ENCODE data around the gene UST.

UST gene

GRCh38 chr6:149049230-149049629 is 302.4 kb downstream of the UST start:
- DNase-seq, result peak; percentile 62

DNA sequence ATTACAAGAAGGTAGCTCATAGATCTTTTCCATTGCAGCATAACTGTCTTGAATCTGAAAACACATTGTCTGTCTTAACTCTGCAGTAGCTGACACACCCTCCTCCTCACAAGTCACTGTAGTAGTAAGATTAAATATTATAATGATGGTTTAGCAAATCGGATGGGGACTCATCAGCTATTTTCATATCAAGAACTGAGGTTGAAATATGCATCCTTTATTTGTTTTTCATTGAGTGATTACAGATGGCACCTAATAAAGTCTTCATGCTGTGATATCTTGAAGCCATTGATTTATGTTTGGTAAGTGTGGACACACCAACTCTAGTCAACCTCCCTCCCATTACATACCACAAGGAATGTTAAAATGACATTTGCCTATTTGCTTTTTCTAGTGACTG is 303.3 kb downstream of the UST start:
- DNase-seq, result peak; percentile 17

DNA sequence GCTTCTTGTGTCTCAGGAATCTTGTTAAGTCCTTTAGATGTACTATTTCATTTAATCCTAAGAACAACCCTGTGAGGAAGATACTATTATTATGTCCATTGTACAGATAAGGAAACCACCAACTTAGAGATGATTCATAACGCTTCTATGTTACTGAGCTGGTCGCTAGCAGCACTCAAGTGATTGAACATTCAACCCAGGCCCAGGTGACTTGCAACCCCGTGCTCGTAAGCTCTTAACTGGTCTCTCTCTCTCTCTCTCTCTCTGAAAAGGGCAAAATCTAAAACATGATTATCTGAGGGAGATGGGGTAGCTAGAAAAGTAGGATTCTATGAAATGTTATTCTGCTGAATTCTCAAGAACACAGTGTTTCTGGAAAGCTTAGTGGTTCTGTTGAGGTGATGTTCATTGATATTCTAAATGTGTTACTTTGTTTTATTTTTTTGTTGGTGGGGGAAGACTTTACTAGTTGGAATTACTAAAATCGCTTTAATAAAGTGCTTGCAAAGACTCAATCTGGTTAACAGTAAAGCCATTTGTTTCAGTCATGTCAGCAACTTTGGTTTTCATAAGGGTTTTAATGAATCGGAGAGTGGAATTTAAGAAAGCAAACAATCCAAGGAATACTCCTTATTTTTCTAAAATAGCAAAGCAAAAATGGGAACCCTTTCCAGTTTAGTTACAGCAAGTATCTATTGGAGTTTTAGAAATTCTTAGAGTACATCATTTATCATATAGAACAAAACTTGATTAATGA is 305.7 kb downstream of the UST start:
- no peak for DNase-seq

DNA sequence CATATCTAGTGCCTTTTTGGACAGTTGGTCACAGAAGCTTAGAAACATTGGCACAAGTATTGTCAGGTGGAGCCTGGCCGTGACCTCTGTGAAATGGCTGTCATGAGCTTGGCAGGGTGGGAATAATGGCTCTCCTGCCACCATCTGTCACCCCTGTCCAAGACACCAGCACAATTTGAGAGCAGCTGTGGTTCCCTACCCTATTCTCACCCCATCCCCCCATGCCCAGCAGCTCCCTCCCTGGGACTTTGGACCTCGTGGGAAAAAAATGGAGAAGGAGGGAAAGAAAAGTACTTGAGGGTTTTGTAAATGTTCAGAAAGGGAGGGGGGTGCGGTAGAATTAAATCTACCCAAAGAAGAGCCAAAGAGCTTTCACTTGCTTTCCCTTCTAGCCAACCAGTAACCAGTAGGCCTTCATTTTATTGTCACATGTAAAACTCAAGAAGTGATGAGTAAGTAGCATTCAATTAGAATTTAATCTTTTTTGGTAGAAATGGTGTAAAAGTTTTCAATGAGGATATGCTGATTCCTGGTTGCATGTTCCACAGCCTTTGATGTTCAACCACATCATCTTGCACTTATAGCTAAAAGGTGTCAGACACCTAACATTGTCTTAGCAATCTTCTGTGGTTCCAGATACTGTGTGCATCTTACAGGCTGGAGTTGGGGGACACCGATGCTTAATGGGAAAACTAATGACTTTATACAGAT is 307.2 kb downstream of the UST start:
- no peak for DNase-seq

GRCh38 chr6:149054559-149055194 is 307.8 kb downstream of the UST start:
- DNase-seq, result no peak

GRCh38 chr6:149055195-149055899 is 308.5 kb downstream of the UST start:
- no peak for DNase-seq

DNA sequence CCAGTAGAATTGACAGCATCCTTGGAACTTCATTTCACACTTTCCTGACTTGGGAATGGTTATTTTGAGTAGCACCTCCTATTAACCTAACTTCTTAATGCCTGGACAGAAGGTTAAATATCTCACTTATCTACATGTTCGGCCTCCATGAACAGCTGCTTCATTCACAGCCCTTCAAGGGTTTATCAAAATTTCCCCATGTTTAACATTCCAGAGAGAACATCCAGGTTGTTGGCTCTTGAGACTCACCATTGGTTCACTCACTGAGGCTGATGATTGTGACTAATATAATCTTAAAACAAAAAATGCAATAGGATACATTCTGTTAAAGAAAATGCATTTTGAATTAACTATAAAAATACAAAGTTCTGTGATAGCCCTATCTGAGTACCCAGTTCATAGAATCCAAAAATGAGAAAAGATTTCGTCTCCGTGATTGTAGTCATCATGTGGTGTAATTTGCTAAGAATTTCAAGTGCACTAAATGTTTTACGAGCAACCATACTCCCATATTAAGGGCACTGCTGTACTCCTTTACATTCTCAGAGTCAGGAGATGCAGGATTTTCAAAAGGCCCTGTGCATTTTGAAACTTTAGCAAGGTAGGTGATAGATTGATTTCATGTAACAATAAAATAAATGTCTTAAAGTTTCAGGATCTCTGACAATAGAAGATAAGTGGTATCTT is 310.1 kb downstream of the UST start:
- no peak for DNase-seq

- no peak for DNase-seq
Measured at GRCh38 chr6:149057464-149057840, 310.6 kb downstream of the UST start.

DNA sequence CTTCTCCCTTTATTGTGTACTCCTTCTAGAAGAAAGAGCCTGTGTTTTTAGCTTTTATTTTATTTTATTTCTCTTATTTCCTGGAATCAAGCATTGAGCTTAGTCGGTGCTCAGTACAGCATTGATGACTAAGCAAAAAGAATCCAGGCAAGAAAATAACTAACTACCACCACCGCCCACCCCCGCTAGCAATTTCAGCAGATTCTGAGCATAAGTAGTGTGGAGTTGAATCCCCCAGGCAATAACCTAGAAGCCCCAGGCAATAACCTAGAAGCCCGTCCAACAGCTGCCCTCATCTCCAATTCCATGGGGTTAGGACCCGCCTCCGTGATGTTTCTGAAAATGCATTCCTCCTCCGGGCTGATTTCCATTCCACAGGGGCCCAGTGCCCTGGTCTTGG is 312.7 kb downstream of the UST start:
- no peak for DNase-seq

- no peak for DNase-seq
Measured at GRCh38 chr6:149060300-149060984, 313.6 kb downstream of the UST start.

DNA sequence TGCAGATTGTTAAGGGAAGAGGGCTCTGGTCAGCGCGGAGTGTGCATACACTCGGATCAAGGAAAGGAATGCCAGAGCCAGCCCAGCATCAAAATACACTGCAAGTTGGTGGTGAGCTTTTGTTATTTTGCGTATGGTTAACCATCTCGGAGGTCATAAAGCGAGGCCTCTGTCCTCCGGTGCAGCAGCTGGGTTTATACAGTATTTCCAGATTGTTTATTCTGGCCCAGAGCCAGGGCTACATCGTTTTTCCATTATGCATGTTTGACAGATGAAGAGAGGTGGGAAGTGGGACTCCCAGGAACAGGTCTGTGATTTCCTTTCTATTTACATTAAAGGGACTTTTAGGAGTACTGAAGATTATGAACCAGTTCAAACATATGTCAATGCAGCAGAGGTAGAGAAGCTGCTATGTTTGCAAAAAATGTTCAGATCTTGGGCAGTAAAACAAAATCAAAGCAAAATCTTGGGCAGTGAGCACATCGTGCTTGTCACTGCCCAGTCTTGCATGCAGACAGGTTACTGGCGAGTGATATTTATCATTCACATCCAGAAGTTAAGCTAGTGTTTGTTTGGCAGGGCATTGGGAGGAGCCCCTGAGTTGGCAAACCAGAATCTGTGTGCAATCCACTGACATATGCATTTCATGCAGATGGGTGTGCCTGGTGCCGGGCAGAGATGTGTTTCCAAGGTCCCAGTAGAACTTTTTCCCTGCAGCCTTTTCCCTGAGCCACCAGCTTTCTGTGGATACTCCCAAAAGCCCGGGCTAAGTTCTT is 314.3 kb downstream of the UST start:
- peak; percentile 28 for DNase-seq

DNA sequence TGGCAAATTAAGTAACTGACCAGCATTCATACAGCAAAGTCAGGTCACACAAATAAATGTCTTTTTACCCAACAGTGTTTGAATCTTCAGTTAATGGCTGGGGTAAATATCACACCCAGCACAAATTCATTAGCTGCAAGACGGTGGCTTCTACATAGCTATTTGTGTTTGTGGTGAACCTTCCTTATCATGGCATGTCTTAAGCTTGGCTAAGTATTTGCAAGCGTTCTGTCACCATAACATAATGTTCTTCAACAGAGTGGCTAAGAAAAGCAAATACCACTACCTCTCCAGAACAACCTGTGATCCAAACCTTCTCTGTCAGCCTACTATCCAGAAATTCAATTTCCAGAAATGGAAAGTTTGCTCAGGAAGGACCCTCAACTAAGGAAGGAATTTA is 315.1 kb downstream of the UST start:
- DNase-seq, result no peak

DNA sequence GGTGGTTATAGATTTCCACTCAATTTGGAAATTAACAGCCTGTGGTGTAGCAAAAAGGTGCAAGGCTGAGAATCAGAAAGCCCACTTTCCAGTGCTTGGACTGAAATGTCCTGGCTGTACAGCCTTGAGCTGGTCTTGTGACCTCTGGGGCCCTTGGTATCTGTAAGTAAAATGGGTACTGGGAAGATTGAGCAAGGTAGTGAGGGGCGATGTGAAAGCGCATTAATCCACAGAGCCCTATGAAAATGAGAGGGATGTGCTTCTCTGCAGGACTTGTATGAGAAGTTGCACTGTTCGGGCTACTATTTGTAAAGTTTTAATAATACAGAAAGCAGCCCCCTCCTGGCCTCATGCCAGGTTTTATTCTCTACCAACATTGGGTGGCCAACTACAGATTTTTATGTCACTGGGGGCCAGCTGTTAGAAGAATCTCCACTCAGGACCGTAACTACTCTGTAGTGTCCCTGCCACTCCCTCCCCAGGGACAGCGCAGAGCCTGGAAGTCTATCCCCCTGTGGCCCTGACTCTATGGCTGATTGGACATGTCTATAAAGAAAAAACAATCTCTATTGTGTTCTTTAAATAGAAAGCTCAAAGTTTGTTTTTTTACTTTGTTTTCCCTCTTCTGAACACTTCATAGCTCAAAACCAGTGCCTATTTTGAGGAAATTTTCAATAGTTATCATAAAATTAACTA is 316.0 kb downstream of the UST start:
- no peak for DNase-seq

DNA sequence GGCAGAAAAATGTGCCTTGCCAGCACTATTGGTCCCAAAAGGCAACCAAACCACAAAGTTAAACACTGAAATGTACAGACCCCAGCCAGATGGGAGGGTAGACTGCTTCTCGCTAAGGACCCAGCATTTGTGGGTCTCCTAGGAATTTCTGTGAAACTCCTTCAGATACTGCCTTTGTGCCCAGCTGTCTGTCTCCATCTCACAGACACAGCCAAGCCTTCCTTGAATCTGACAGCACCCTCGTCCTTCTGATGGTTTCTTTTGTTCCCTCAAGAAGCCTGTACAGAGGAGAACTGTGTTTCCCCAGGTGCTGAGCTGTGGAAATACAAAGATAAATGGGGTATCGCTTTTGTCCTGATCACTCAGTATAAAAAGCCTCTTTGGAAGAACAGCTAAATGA is 316.6 kb downstream of the UST start:
- no peak for DNase-seq

DNA sequence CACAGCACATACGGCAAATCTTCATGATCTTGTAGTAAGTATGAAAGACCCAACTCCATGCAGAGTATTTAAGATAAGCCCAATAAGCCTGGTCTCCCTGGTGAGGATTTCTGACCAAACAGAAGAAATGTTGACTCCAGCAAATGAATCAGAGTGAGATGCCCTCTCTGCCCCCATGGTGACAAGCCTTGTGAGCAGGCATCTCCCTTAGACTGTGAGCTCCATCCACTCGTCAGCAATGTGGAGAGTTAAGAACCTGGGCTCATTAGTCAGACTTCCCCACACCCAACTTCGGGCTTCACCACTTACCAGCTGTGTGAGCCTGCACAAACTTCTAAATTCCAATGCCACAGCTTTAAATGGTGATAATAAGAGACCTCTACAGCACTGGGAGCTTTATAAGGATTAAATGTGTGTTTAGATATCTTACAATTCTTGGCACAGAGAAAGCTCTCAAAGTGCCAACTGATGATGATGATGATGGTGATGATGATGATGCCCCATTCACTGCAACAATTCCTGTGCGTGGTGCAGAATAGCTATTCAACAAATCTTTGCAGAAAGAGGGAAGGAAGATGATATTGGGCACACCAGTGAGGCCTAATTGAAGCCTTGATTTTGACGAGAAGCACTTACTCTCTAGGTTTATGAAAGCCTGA is 317.3 kb downstream of the UST start:
- peak; percentile 17 for DNase-seq

GRCh38 chr6:149064660-149065015 is 317.8 kb downstream of the UST start:
- DNase-seq, result no peak

DNA sequence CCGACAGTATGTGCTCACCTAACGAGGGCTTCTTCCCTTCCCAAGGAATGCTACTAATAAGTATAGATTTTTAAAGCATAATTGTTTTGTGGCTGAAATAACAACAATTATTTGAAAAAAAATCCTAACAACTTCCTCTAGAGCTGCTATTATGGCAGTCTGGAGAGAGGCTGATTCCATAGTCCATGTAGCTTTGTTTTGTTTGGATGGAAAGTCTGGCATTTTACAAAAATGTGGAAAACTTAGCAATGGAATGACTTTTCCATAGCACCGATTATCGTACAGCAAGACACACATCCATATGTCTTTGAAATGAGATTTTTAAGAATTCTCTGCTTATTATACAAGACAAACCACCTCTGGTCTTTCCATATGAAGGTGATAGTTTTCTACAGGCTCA is 318.3 kb downstream of the UST start:
- DNase-seq, result no peak

DNA sequence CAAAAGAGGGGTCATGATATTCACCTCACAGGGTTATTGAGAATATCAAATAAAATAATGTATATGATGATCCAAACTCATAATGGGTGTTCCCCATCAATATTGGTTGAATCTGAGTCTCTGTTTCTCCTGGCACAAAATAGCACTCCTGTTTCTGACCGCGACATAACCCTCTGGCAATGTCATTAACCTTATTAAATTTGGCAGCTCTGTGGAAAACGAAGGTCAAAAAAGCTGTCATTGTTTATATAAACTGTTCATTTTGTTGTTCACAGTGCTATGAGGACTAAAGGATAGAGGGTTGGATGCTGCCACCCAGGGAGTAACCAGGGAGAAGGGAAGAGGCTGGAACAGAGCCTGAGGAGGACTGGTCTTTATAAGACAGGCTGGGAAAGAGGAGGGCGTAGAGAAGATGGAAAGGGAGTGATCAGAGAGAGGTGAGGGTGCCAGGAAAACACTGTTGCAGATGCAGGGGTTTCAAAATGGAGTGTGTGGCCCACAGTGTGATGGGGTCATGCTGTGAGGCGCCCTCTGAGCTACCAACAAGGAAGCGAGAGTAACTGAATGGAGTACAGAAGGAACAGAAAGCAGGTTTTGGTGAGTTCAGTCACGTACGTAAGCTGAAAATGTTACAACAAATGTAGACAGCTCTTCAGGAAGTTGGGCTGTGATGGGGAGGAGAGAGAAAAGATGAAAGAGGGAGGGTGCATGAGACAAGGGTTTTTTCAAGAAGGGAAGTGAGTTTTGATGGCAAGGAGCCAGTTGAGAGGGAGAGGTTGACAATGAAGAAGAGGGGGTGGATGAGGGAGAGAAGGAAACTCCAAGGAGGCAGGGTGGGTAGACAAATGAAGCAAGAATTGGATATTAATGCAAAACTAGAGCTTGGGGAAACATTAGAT is 319.1 kb downstream of the UST start:
- DNase-seq, result no peak

DNA sequence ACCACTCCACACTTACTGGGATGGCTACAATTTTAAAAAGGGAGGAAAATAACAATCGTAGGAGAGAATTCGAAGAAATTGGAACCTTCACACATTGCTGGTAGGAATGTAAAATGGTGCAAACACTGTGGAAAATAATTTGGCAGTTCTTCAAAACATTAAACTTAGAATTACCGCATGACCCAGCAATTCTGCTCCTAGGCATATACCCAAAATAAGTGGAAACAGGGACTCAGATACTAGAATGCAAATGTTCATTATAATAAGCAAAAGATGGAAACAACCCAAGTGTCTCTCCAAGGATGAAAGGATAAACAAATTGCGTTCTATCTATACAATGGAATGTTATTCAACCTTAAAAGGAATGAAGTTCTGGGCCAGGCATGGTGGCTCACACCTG is 325.2 kb downstream of the UST start:
- DNase-seq, result no peak
